Fibroblast of lung (primary cell): ENCODE measurements around the gene UMPS. TPM values are rescaled to one million over a fixed set of nuclear protein-coding genes. Genes with fewer than 3 reads are reported as not detected.

Source experiments
- DNase-seq, 2 donors: peaks; one replicate each; pipeline versions ENCODE4 v3.0.0 to v3.0.0-alpha.2; 2010; ENCODE audit warnings: low read depth in 2 of 2
- H2AFZ ChIP-seq: 2 replicates; pipeline ENCODE4 v1.5.1; 2012; ENCODE audit warnings: low read length, control low read depth, inconsistent platforms
- H3K27ac ChIP-seq: 2 replicates; pipeline ENCODE4 v1.5.1; 2011; ENCODE audit warnings: low read length, control low read depth; ENCODE audit not compliant: insufficient read depth
- H3K27me3 ChIP-seq: 2 replicates; pipeline ENCODE4 v1.5.1; 2011; ENCODE audit warnings: mild to moderate bottlenecking, low read length; ENCODE audit not compliant: control insufficient read depth, insufficient read depth
- H3K36me3 ChIP-seq: 2 replicates; pipeline ENCODE4 v1.5.1; 2011; ENCODE audit warnings: low read length; ENCODE audit not compliant: control insufficient read depth, insufficient read depth
- H3K4me1 ChIP-seq: 2 replicates; pipeline ENCODE4 v1.5.1; 2011; ENCODE audit warnings: low read length; ENCODE audit not compliant: control insufficient read depth, insufficient read depth; ENCODE audit errors: extremely low read depth
- H3K4me2 ChIP-seq: 2 replicates; pipeline ENCODE4 v1.5.1; 2011; ENCODE audit warnings: low read length, control low read depth; ENCODE audit not compliant: insufficient read depth; ENCODE audit errors: extremely low read depth
- H3K4me3 ChIP-seq, 4 experiments: fragments of 200-600 bp in 1 of 4; sonication (generic) in 1 of 4; replicated peaks in 1 of 4; 2 replicates each; pipeline ENCODE4 v1.5.1; 2011 to 2016; ENCODE audit warnings: low read length in 4 of 4, low read depth in 3 of 4, mild to moderate bottlenecking in 3 of 4, control low read depth in 2 of 4, inconsistent platforms in 1 of 4, mixed read lengths in 1 of 4; ENCODE audit not compliant: insufficient read depth in 1 of 4; ENCODE audit errors: control extremely low read depth in 1 of 4
- H3K79me2 ChIP-seq: 2 replicates; pipeline ENCODE4 v1.5.1; 2012; ENCODE audit warnings: mild to moderate bottlenecking, low read length, inconsistent platforms; ENCODE audit not compliant: control insufficient read depth, insufficient read depth
- H3K9ac ChIP-seq: 2 replicates; pipeline ENCODE4 v1.5.1; 2011; ENCODE audit warnings: mild to moderate bottlenecking, low read length, control low read depth; ENCODE audit not compliant: insufficient read depth
- H3K9me3 ChIP-seq: 2 replicates; pipeline ENCODE4 v1.5.1; 2012; ENCODE audit warnings: low read depth, low read length; ENCODE audit not compliant: control insufficient read depth, insufficient read depth
- H4K20me1 ChIP-seq: 2 replicates; pipeline ENCODE4 v1.5.1; 2011; ENCODE audit warnings: low read length; ENCODE audit not compliant: control insufficient read depth, insufficient read depth; ENCODE audit errors: extremely low read depth
- CTCF ChIP-seq, 2 donors: IDR thresholded peaks in 1 of 2; conservative IDR thresholded peaks in 1 of 2; 1 replicate in 1 of 2; 2 replicates in 1 of 2; pipeline ENCODE4 v1.5.1; 2011 to 2012; ENCODE audit warnings: low read length in 2 of 2, control low read depth in 1 of 2, inconsistent platforms in 1 of 2, low read depth in 1 of 2, mild to moderate bottlenecking in 1 of 2
- EZH2 ChIP-seq: IDR thresholded peaks from 2 replicates; pipeline ENCODE4 v1.5.1; 2012; ENCODE audit warnings: low read length, control low read depth, mild to moderate bottlenecking; ENCODE audit errors: missing control alignments
- polyA plus RNA-seq, 2 donors: library from polyadenylated mRNA; depleted of rRNA in 1 of 2; stranded (reverse) in 1 of 2; unstranded in 1 of 2; fragments of >200 nt; gene quantifications; 2 replicates each; pipeline ENCODE4 v1.2.1, GENCODE V29; 2011 to 2012; ENCODE audit warnings: missing spikeins in 1 of 2
- total RNA-seq: library from RNA; depleted of rRNA; stranded (reverse); fragments of >200 nt; gene quantifications from 2 replicates; pipeline ENCODE4 v1.2.1, GENCODE V29; 2014

Gene UMPS
- total and polyA plus RNA-seq, 2 donors (not counting 1 experiment from before 2014, with no cell fraction given): 21.6 to 25.0 TPM

DNA sequence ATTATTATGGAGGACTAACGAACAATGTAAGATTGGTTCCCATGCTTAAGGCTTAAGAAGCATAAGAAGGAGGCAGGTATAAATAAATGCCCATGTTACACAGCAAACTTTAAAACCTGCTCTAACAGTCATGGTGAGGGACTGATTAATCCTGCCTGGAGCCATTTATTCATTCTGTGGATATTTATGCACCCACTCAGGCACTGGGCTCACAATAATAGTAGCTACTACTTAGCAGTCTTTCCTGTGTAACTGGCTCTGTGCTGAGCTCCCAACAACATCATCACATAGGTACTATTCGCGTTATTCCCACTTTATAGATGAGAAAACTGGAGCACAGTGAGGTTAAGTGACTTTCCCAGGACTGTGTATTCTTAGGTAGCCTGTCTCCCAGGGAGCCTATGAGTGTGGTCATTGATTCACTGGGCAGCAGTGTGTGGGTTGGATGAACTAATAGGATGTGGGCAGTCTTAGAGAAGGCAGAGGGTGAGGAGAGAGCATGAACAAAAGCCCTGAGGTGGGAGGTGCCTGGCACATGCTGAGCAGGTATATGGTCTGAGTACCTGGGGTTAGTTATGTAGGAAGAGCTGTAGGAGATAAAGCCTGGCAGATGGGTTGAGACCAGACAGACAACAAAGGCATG is 44.1 kb upstream of the UMPS start:
- H3K9ac ChIP-seq: no peak overlapping the region
- no peak overlapping the region for H2AFZ ChIP-seq
- no peak for TF ChIP-seq CTCF (conservative IDR thresholded peaks at IDR 0.05 in 1 of 2, IDR thresholded peaks at IDR 0.05 in 1 of 2; ENCODE audit: low read depth in 1 of 2, low read length in 2 of 2)
- DNase-seq: peak in 1 of 2 donors; percentile 26
- H3K27me3 ChIP-seq: no peaks in the 10 kb centered on the region
- H4K20me1 ChIP-seq: no peaks in the 10 kb centered on the region
- H3K4me2 ChIP-seq: no peak overlapping the region
- no peak overlapping the region for H3K27ac ChIP-seq
- no peaks in the 10 kb centered on the region for H3K4me1 ChIP-seq
- no peaks in the 10 kb centered on the region for H3K36me3 ChIP-seq
- H3K4me3 ChIP-seq: no peak overlapping the region
- H3K79me2 ChIP-seq: no peaks in the 10 kb centered on the region
- no peaks in the 10 kb centered on the region for H3K9me3 ChIP-seq

- Histone ChIP-seq H3K9ac (no peak overlapping the region), H3K4me1 (no peaks in the 10 kb centered on the region), H3K9me3 (no peaks in the 10 kb centered on the region), H3K4me2 (no peak overlapping the region), H4K20me1 (no peaks in the 10 kb centered on the region), H3K79me2 (no peaks in the 10 kb centered on the region), H3K27me3 (no peaks in the 10 kb centered on the region), H2AFZ (no peak overlapping the region), H3K4me3 (no peak overlapping the region), H3K27ac (no peak overlapping the region), H3K36me3 (no peaks in the 10 kb centered on the region)
- TF ChIP-seq CTCF (conservative IDR thresholded peaks at IDR 0.05 in 1 of 2, IDR thresholded peaks at IDR 0.05 in 1 of 2; ENCODE audit: low read depth in 1 of 2, low read length in 2 of 2): peak; percentile 75 to 79
- TF ChIP-seq EZH2: no peak
- DNase-seq: peak; percentile 60 to 81
Observed at GRCh38 chr3:124688581-124689454, 41.4 kb upstream of the UMPS start.

GRCh38 chr3:124691599-124691998 is 38.7 kb upstream of the UMPS start:
- no peak overlapping the region for H3K4me2 ChIP-seq
- no peaks in the 10 kb centered on the region for H3K27me3 ChIP-seq
- no peak overlapping the region for H3K27ac ChIP-seq
- H3K9ac ChIP-seq: no peak overlapping the region
- H3K4me1 ChIP-seq: no peaks in the 10 kb centered on the region
- H3K79me2 ChIP-seq: no peaks in the 10 kb centered on the region
- TF ChIP-seq CTCF (conservative IDR thresholded peaks at IDR 0.05 in 1 of 2, IDR thresholded peaks at IDR 0.05 in 1 of 2; ENCODE audit: low read depth in 1 of 2, low read length in 2 of 2) (peak in 1 of 2 donors; percentile 41), EZH2 (no peak)
- no peak overlapping the region for H2AFZ ChIP-seq
- H4K20me1 ChIP-seq: no peaks in the 10 kb centered on the region
- H3K4me3 ChIP-seq: no peak overlapping the region
- peak in 1 of 2 donors; percentile 14 for DNase-seq
- no peaks in the 10 kb centered on the region for H3K36me3 ChIP-seq
- no peaks in the 10 kb centered on the region for H3K9me3 ChIP-seq
